ENCODE results near the gene B3GNT7. TPM values are rescaled to one million over a fixed set of nuclear protein-coding genes. Genes with fewer than 3 reads are reported as not detected.

B3GNT7 gene
- total and polyA plus RNA-seq, 2 experiments from 2014 or later: 44.2 to 89.4 TPM

DNA sequence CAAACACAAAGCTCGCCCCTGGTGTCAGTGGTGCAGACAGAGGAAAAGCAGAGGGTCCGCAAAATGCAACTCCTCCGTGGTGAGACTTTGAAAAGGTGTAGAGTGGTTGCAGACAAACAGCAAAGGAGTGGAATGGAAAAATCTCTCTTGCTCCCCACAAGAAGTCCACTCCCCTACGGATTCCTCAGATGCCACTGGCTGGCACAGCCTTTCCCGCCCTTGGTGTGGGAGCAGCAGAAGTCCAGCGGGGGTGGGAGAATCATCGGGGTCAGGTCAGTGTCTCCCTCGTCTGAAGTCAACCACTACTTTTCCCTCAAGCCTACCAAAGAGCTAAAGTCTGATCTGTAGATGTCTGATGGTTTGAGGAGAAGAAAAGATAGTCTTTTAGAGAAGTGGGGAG lies 22.3 kb upstream of the B3GNT7 start:
- ATAC-seq (no peak), DNase-seq (ENCODE audit: low spot score) (no peak)
- Mint-ChIP-seq H3K4me3 (no peak overlapping the region), H3K4me1 (peaks cover 62% of the 10 kb centered on the region), H3K27ac (0 out of 2 replicates have a peak overlapping the region, but pooled peaks have one; percentile 43), H3K36me3 (ENCODE audit: low read depth) (peaks cover 12% of the 10 kb centered on the region; the same call in 2 of the 3 replicates), H3K9me3 (no peaks in the 10 kb centered on the region; the same call in 2 of the 3 replicates), H3K27me3 (ENCODE audit: insufficient read depth, low read depth, poor library complexity) (peaks cover 26% of the 10 kb centered on the region)
- Histone ChIP-seq H3K79me2 (replicated peaks; ENCODE audit: insufficient read depth) (no peaks in the 10 kb centered on the region), H4K20me1 (replicated peaks; ENCODE audit: insufficient read depth) (no peaks in the 10 kb centered on the region), H3K27ac (ENCODE audit: low read depth) (no peak overlapping the region), H3K27me3 (ENCODE audit: insufficient read depth) (no peaks in the 10 kb centered on the region), H3K9me2 (ENCODE audit: insufficient read depth) (no peaks in the 10 kb centered on the region), H3K4me2 (no peak overlapping the region), H3K36me3 (ENCODE audit: insufficient read depth) (no peaks in the 10 kb centered on the region), H3K4me1 (ENCODE audit: insufficient read depth) (peaks cover 66% of the 10 kb centered on the region), H2AFZ (no peak overlapping the region), H3K4me3 (no peak overlapping the region), H3F3A (replicated peaks; ENCODE audit: low read depth) (peaks cover 47% of the 10 kb centered on the region)
- TF ChIP-seq, protein P1, sequence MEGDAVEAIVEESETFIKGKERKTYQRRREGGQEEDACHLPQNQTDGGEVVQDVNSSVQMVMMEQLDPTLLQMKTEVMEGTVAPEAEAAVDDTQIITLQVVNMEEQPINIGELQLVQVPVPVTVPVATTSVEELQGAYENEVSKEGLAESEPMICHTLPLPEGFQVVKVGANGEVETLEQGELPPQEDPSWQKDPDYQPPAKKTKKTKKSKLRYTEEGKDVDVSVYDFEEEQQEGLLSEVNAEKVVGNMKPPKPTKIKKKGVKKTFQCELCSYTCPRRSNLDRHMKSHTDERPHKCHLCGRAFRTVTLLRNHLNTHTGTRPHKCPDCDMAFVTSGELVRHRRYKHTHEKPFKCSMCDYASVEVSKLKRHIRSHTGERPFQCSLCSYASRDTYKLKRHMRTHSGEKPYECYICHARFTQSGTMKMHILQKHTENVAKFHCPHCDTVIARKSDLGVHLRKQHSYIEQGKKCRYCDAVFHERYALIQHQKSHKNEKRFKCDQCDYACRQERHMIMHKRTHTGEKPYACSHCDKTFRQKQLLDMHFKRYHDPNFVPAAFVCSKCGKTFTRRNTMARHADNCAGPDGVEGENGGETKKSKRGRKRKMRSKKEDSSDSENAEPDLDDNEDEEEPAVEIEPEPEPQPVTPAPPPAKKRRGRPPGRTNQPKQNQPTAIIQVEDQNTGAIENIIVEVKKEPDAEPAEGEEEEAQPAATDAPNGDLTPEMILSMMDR (conservative IDR thresholded peaks at IDR 0.05; ENCODE audit: low read depth in 2 of 2): no peak
- no peak for TF ChIP-seq JUNB (IDR thresholded peaks at IDR 0.05; ENCODE audit: unreplicated experiment)
- TF ChIP-seq, protein P2, sequence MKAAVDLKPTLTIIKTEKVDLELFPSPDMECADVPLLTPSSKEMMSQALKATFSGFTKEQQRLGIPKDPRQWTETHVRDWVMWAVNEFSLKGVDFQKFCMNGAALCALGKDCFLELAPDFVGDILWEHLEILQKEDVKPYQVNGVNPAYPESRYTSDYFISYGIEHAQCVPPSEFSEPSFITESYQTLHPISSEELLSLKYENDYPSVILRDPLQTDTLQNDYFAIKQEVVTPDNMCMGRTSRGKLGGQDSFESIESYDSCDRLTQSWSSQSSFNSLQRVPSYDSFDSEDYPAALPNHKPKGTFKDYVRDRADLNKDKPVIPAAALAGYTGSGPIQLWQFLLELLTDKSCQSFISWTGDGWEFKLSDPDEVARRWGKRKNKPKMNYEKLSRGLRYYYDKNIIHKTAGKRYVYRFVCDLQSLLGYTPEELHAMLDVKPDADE (IDR thresholded peaks at IDR 0.05): no peak
- no peak for TF ChIP-seq CREB1 (CRISPR knock-in tag; IDR thresholded peaks at IDR 0.05; ENCODE audit: low read depth)
- no peak for TF ChIP-seq ZNF114 (CRISPR knock-in tag; IDR thresholded peaks at IDR 0.05)
- TF ChIP-seq EZH2 (IDR thresholded peaks at IDR 0.05; ENCODE audit: low read depth, unreplicated experiment): no peak

DNA sequence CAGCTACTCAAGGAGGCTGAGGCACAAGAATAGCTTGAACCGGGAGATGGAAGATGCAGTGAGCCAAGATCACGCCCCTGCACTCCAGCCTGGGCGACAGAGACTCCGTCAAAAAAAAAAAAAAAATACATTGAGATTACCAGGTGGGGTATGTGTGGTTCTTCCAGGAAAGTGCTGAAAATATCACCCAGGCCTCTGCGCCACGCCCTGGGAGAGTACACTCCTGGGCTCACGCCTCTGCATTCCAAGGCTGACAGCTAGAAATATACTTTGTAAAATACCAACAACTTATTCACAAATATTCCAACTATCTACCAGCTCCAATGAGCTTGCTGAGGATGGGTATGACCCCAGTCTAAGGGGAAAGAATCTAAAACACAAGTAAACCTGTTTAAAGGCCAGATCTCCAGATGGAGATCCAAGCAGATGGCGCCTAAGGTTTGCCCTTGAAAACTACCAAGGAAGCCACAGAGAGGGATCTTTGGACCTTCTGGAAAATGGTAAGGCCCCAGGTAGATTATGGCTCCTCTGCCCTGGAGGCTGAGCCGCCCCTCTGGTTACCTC lies 21.6 kb upstream of the B3GNT7 start:
- no peak overlapping the region for H3K4me3 Mint-ChIP-seq
- no peak for ATAC-seq
- peaks cover 15% of the 10 kb centered on the region; the same call in 2 of the 3 replicates for H3K36me3 Mint-ChIP-seq (ENCODE audit: low read depth)
- Histone ChIP-seq H3K9me2 (ENCODE audit: insufficient read depth) (no peaks in the 10 kb centered on the region), H3K36me3 (ENCODE audit: insufficient read depth) (no peaks in the 10 kb centered on the region), H4K20me1 (replicated peaks; ENCODE audit: insufficient read depth) (no peaks in the 10 kb centered on the region), H3K79me2 (replicated peaks; ENCODE audit: insufficient read depth) (no peaks in the 10 kb centered on the region), H3F3A (replicated peaks; ENCODE audit: low read depth) (peaks cover 45% of the 10 kb centered on the region), H2AFZ (no peak overlapping the region), H3K4me2 (no peak overlapping the region), H3K27ac (ENCODE audit: low read depth) (no peak overlapping the region), H3K27me3 (ENCODE audit: insufficient read depth) (no peaks in the 10 kb centered on the region), H3K4me3 (no peak overlapping the region), H3K4me1 (ENCODE audit: insufficient read depth) (peaks cover 65% of the 10 kb centered on the region)
- peaks cover 25% of the 10 kb centered on the region for H3K27me3 Mint-ChIP-seq (ENCODE audit: insufficient read depth, low read depth, poor library complexity)
- DNase-seq (ENCODE audit: low spot score): no peak
- H3K4me1 Mint-ChIP-seq: peaks cover 63% of the 10 kb centered on the region
- no peak overlapping the region for H3K27ac Mint-ChIP-seq
- no peaks in the 10 kb centered on the region; the same call in 2 of the 3 replicates for H3K9me3 Mint-ChIP-seq
- no peak for TF ChIP-seq POLR2AphosphoS5 (IDR thresholded peaks at IDR 0.05; ENCODE audit: low read depth)
- TF ChIP-seq, protein P2 (IDR thresholded peaks at IDR 0.05): no peak
- TF ChIP-seq, protein P1 (conservative IDR thresholded peaks at IDR 0.05; ENCODE audit: low read depth in 2 of 2): no peak
- no peak for TF ChIP-seq STAT1 (IDR thresholded peaks at IDR 0.05; ENCODE audit: unreplicated experiment)
